NCI-H1105 treated with DMSO at 0.1 percent for 48 hours (cell line): ENCODE data around the gene S100A16.
"Not testable (repeated sequence)": the region's sequence is repeated elsewhere in the genome, so short reads cannot be mapped to it uniquely, and the experiment has no call there.

ENCODE experiments used
- DNase-seq: peaks from one replicate; lab custom pipeline; 2025; lab: John Stamatoyannopoulos, UW

S100A16 gene

DNA sequence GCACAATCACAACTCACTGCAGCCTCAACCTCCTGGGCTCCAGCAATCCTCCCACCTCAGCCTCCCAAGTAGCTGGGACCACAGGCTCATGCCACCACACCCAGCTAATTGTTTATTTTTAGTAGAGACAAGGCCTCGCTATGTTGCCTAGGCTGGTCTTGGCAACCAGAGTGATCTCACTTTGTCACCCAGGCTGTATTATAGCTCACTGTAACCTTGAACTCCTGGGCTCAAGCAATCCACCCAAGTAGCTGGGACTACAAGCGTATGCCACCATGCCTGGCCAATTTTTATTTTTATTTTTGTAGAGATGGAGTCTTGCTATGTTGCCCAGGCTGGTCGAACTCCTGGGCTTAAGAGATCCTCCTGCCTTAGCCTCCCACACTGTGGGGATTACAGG, 50.9 kb downstream of the S100A16 start:
- DNase-seq = not testable (repeated sequence)

DNA sequence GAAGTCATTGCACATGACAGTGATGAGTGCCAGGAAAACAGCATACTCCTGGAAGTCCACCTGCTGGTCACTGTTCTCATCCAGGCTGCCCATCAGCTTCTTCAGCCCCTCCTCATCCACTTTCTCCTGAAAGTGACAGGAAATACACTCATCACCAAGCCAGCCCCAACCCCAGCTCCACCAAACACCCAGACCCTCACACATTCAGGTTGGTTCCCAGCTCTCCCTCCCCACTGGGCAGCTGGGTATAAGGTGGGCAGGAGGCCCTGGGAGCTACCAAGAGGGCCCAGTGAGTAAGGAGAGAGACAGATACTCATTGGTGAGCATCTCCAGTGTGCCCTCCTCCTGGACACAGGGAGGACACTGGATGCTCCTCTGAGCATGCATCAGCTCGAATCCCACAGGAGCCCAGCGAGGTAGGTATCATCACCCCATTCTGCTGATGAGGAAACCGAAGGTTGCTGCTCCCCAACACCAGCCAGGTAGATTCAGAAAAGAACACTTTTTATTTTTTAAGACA, 51.4 kb downstream of the S100A16 start:
- no peak for DNase-seq

- no peak for DNase-seq
Measured at GRCh38 chr1:153560771-153561465, 52.0 kb downstream of the S100A16 start.

DNA sequence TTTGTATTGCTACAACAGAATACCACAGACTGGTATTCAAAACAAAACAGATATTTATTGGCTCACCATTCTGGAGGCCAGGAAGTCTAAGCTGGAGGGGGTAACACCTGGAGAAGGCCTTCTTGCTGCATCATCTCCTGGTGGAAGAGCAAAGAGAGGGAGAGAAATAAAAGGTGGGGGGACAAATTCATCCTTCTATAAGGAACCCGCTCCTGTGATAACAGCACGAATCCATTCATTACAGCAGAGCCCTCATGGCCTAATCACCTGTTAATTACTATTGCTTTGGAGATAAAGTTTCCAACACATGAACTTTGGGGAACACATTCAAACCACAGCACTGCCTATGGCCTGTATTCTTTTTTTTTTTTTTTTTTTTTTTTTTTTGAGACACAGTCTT, 52.7 kb downstream of the S100A16 start:
- DNase-seq = no peak

DNA sequence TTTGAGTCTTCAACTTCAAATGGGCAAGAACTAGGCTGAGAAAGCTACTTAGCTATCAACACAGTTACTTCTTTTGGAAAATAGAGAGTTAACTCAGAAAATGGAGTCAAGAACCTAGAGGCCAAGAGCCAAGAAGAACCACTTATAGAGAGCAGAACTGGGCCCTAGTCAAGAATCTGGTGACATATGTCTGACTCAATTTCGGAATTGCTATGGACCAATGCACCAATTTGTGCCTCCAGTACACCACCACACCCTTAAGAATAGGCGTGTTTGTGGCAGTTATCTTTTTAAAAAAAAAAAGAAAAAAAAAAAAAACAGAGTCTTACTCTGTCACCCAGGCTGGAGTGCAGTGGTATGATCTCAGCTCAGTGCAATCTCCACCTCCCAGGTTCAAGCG, 55.1 kb downstream of the S100A16 start:
- no peak for DNase-seq
